ENCODE results near the gene PRLHR. TPM values are rescaled to one million over a fixed set of nuclear protein-coding genes. Genes with fewer than 3 reads are reported as not detected.
A peak's percentile ranks its signal among the peaks of the same experiment; 100 is the strongest.

The PRLHR gene
- total and polyA plus RNA-seq, 7 donors: 0.01 to 0.06 TPM; not detected in 5

GRCh38 chr10:118543714-118544400 lies 51.6 kb downstream of the PRLHR start:
- ATAC-seq (no peak), DNase-seq (no peak)
- Histone ChIP-seq H3K9me3 (no peaks in the 10 kb centered on the region), H3K4me1 (no peaks in the 10 kb centered on the region), H3K27me3 (ENCODE audit: insufficient read depth in 3 of 3, low read length in 2 of 3) (peaks cover 0 to 15% (median 3%) of the 10 kb centered on the region in 3 donors), H3K27ac (no peak overlapping the region), H3K36me3 (ENCODE audit: insufficient read depth in 1 of 2, low read depth in 1 of 2) (no peaks in the 10 kb centered on the region), H3K4me3 (no peak overlapping the region)
- intact Hi-C loops (cut with DNase I): no loop called here
- WGBS, 3 donors: 24 to 33% (median 31%) methylated on average over 13 of the region's 13 CpGs
- TF ChIP-seq, protein P1, sequence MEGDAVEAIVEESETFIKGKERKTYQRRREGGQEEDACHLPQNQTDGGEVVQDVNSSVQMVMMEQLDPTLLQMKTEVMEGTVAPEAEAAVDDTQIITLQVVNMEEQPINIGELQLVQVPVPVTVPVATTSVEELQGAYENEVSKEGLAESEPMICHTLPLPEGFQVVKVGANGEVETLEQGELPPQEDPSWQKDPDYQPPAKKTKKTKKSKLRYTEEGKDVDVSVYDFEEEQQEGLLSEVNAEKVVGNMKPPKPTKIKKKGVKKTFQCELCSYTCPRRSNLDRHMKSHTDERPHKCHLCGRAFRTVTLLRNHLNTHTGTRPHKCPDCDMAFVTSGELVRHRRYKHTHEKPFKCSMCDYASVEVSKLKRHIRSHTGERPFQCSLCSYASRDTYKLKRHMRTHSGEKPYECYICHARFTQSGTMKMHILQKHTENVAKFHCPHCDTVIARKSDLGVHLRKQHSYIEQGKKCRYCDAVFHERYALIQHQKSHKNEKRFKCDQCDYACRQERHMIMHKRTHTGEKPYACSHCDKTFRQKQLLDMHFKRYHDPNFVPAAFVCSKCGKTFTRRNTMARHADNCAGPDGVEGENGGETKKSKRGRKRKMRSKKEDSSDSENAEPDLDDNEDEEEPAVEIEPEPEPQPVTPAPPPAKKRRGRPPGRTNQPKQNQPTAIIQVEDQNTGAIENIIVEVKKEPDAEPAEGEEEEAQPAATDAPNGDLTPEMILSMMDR (IDR thresholded peaks at IDR 0.05): peak; percentile 28

- intact Hi-C loops (cut with DNase I): no loop called here
- 67 to 96% (median 83%) methylated on average over 1 of the region's 1 CpG for WGBS, 3 donors
- H3K9me3 ChIP-seq: no peaks in the 10 kb centered on the region
Observed at GRCh38 chr10:118542745-118543144, 52.7 kb downstream of the PRLHR start.

GRCh38 chr10:118542205-118542604 lies 53.2 kb downstream of the PRLHR start:
- Histone ChIP-seq H3K9me3 (no peaks in the 10 kb centered on the region), H3K27ac (no peak overlapping the region), H3K36me3 (ENCODE audit: insufficient read depth in 1 of 2, low read depth in 1 of 2) (no peaks in the 10 kb centered on the region), H3K4me3 (no peak overlapping the region), H3K27me3 (ENCODE audit: insufficient read depth in 3 of 3, low read length in 2 of 3) (peaks cover 0 to 15% (median 3%) of the 10 kb centered on the region in 3 donors), H3K4me1 (no peaks in the 10 kb centered on the region)
- intact Hi-C loops (cut with DNase I): no loop called here
- no peak for ATAC-seq
- WGBS, 3 donors: 44 to 68% (median 62%) methylated on average over 1 of the region's 1 CpG
- no peak for DNase-seq
- TF ChIP-seq, protein P1 (IDR thresholded peaks at IDR 0.05): no peak

More at GRCh38 chr10:118542745-118543144, 52.7 kb downstream of the PRLHR start:
- H3K4me3 ChIP-seq: no peak overlapping the region
- no peak for DNase-seq
- TF ChIP-seq, protein P1 (IDR thresholded peaks at IDR 0.05): no peak
- H3K36me3 ChIP-seq (ENCODE audit: insufficient read depth in 1 of 2, low read depth in 1 of 2): no peaks in the 10 kb centered on the region
- no peak overlapping the region for H3K27ac ChIP-seq
- H3K4me1 ChIP-seq: no peaks in the 10 kb centered on the region
- H3K27me3 ChIP-seq (ENCODE audit: insufficient read depth in 3 of 3, low read length in 2 of 3): peaks cover 0 to 15% (median 3%) of the 10 kb centered on the region in 3 donors
- ATAC-seq: no peak

- TF ChIP-seq, protein P1 (IDR thresholded peaks at IDR 0.05): no peak
- H3K36me3 ChIP-seq (ENCODE audit: insufficient read depth in 1 of 2, low read depth in 1 of 2): no peaks in the 10 kb centered on the region
- H3K4me1 ChIP-seq: no peaks in the 10 kb centered on the region
- peaks cover 0 to 15% (median 3%) of the 10 kb centered on the region in 3 donors for H3K27me3 ChIP-seq (ENCODE audit: insufficient read depth in 3 of 3, low read length in 2 of 3)
- H3K27ac ChIP-seq: no peak overlapping the region
- WGBS, 3 donors: 94 to 97% (median 94%) methylated on average over 3 of the region's 3 CpGs
- ATAC-seq (no peak), DNase-seq (no peak)
- no peak overlapping the region for H3K4me3 ChIP-seq
- intact Hi-C loops (cut with DNase I): no loop called here
- H3K9me3 ChIP-seq: no peaks in the 10 kb centered on the region
Observed at GRCh38 chr10:118541718-118542117, 53.7 kb downstream of the PRLHR start.

Other genes with a start within 250 kb of the PRLHR start
- 10 to 100 TPM; 22.1 to 41.0 (median 39.6) TPM for gene CACUL1, start 159.3 kb upstream of the PRLHR start, total RNA-seq
- gene CACUL1, start 159.3 kb upstream of the PRLHR start, polyA plus RNA-seq: 10 to 100 TPM in 1 of 3 donors, 1 to 10 TPM in 2; 5.9 to 21.2 (median 8.0) TPM

Data from psoas muscle (tissue), 8 donors.